ENCODE data around the gene ACTR8. TPM values are rescaled to one million over a fixed set of nuclear protein-coding genes. Genes with fewer than 3 reads are reported as not detected.

The ACTR8 gene
- total RNA-seq, 1 experiment from 2014 or later = 35.2 TPM

DNA sequence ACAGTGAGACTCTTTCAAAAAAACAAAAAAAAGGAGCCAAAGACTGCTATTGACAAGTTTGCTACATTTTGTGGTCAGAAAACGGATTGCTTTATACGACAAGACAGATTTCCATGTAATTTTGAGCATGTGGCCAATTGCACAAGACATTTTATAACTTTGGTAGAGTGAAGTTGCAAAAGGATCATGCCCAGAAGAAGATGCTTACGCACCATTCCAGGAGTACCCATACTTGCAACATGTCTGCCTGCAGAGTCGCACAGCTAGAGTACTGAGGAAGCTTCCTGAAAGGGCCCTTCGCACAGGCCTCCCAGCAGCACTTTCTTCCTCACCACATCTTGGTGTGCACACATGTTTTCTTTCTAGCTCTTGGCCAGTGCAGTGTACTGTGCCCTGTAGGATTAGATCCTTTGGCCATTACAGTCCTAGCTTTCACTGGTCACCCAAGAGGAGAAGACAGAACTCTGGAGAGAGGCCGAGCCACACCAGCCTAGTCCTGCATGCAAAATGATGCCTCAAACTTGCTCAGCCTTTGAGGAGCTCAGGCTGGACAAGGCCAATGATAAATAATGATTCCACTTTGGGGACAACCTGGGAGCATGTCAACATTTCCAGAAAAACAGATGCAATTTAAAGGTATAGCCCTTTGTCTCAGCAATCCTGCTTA lies 47.4 kb downstream of the ACTR8 start:
- Histone ChIP-seq H3K4me3 (ENCODE audit: low read depth, low read length) (no peak overlapping the region), H3K27me3 (replicated peaks; ENCODE audit: control insufficient read depth, insufficient read depth, low read length) (no peaks in the 10 kb centered on the region), H3K36me3 (ENCODE audit: control insufficient read depth, insufficient read depth, low read length) (peaks cover 6% of the 10 kb centered on the region), H3K4me1 (no peaks in the 10 kb centered on the region), H3K9me3 (no peaks in the 10 kb centered on the region)
- Mint-ChIP-seq H3K27ac (ENCODE audit: unreplicated experiment) (no peak overlapping the region), H3K4me3 (ENCODE audit: unreplicated experiment) (no peak overlapping the region), H3K27me3 (ENCODE audit: insufficient read depth, unreplicated experiment) (no peaks in the 10 kb centered on the region), H3K36me3 (ENCODE audit: insufficient read depth, unreplicated experiment) (peaks cover 25% of the 10 kb centered on the region), H3K4me1 (ENCODE audit: low read depth, unreplicated experiment) (no peaks in the 10 kb centered on the region), H3K9me3 (ENCODE audit: unreplicated experiment) (no peaks in the 10 kb centered on the region)
- BruUV-seq (replicated peaks) = no TSS peak
- CTCF ChIA-PET = no interaction called here
- intact Hi-C loops (cut with micrococcal nuclease; ENCODE audit: unreplicated experiment) = no loop called here
- TF ChIP-seq CTCF (IDR thresholded peaks at IDR 0.05; ENCODE audit: insufficient read depth in 1 of 2, low read depth in 1 of 2, low read length in 1 of 2, severe bottlenecking in 1 of 2, unreplicated experiment in 1 of 2) = no peak
- DNase-seq = no peak
- POLR2A ChIA-PET = no interaction called here

GRCh38 chr3:53833700-53834099 lies 48.3 kb downstream of the ACTR8 start:
- CTCF ChIA-PET = no interaction called here
- Histone ChIP-seq H3K4me1 (no peaks in the 10 kb centered on the region), H3K9me3 (no peaks in the 10 kb centered on the region), H3K27me3 (replicated peaks; ENCODE audit: control insufficient read depth, insufficient read depth, low read length) (no peaks in the 10 kb centered on the region), H3K4me3 (ENCODE audit: low read depth, low read length) (no peak overlapping the region), H3K36me3 (ENCODE audit: control insufficient read depth, insufficient read depth, low read length) (peaks cover 6% of the 10 kb centered on the region)
- intact Hi-C loops (cut with micrococcal nuclease; ENCODE audit: unreplicated experiment) = no loop called here
- TF ChIP-seq CTCF (IDR thresholded peaks at IDR 0.05; ENCODE audit: insufficient read depth in 1 of 2, low read depth in 1 of 2, low read length in 1 of 2, severe bottlenecking in 1 of 2, unreplicated experiment in 1 of 2) = no peak
- Mint-ChIP-seq H3K4me3 (ENCODE audit: unreplicated experiment) (no peak overlapping the region), H3K4me1 (ENCODE audit: low read depth, unreplicated experiment) (no peaks in the 10 kb centered on the region), H3K36me3 (ENCODE audit: insufficient read depth, unreplicated experiment) (peaks cover 17% of the 10 kb centered on the region), H3K27me3 (ENCODE audit: insufficient read depth, unreplicated experiment) (no peaks in the 10 kb centered on the region), H3K9me3 (ENCODE audit: unreplicated experiment) (no peaks in the 10 kb centered on the region), H3K27ac (ENCODE audit: unreplicated experiment) (no peak overlapping the region)
- no TSS peak for BruUV-seq (replicated peaks)
- POLR2A ChIA-PET = no interaction called here
- DNase-seq = no peak

GRCh38 chr3:53833053-53833645 lies 48.8 kb downstream of the ACTR8 start:
- Histone ChIP-seq H3K4me1 (no peaks in the 10 kb centered on the region), H3K36me3 (ENCODE audit: control insufficient read depth, insufficient read depth, low read length) (peaks cover 6% of the 10 kb centered on the region), H3K4me3 (ENCODE audit: low read depth, low read length) (no peak overlapping the region), H3K27me3 (replicated peaks; ENCODE audit: control insufficient read depth, insufficient read depth, low read length) (no peaks in the 10 kb centered on the region), H3K9me3 (no peaks in the 10 kb centered on the region)
- intact Hi-C loops (cut with micrococcal nuclease; ENCODE audit: unreplicated experiment) = no loop called here
- Mint-ChIP-seq H3K27ac (ENCODE audit: unreplicated experiment) (no peak overlapping the region), H3K36me3 (ENCODE audit: insufficient read depth, unreplicated experiment) (peaks cover 11% of the 10 kb centered on the region), H3K4me3 (ENCODE audit: unreplicated experiment) (no peak overlapping the region), H3K27me3 (ENCODE audit: insufficient read depth, unreplicated experiment) (no peaks in the 10 kb centered on the region), H3K4me1 (ENCODE audit: low read depth, unreplicated experiment) (no peaks in the 10 kb centered on the region), H3K9me3 (ENCODE audit: unreplicated experiment) (no peaks in the 10 kb centered on the region)
- CTCF ChIA-PET = no interaction called here
- TF ChIP-seq CTCF (IDR thresholded peaks at IDR 0.05; ENCODE audit: insufficient read depth in 1 of 2, low read depth in 1 of 2, low read length in 1 of 2, severe bottlenecking in 1 of 2, unreplicated experiment in 1 of 2) = peak in 1 of 2 experiments; percentile 0
- no peak for DNase-seq
- no TSS peak for BruUV-seq (replicated peaks)
- POLR2A ChIA-PET = no interaction called here

Measured in Caco-2 (cell line).